Superior temporal gyrus (tissue), 1 donor: ENCODE data around the gene IL1RN.

Experiments used
- DNase-seq: peaks from one replicate; pipeline ENCODE4 v3.0.0-alpha.2; 2016; ENCODE audit errors: extremely low spot score

Gene IL1RN

GRCh38 chr2:113173542-113174375, 46.4 kb downstream of the IL1RN start, which contains the start of gene PSD4:
PSD4 (plus strand) TSS chr2:113173971; CDS start chr2:113182457, 8,486 bp downstream.
- no peak for DNase-seq

GRCh38 chr2:113174376-113174750, 47.0 kb downstream of the IL1RN start:
- no peak for DNase-seq

DNA sequence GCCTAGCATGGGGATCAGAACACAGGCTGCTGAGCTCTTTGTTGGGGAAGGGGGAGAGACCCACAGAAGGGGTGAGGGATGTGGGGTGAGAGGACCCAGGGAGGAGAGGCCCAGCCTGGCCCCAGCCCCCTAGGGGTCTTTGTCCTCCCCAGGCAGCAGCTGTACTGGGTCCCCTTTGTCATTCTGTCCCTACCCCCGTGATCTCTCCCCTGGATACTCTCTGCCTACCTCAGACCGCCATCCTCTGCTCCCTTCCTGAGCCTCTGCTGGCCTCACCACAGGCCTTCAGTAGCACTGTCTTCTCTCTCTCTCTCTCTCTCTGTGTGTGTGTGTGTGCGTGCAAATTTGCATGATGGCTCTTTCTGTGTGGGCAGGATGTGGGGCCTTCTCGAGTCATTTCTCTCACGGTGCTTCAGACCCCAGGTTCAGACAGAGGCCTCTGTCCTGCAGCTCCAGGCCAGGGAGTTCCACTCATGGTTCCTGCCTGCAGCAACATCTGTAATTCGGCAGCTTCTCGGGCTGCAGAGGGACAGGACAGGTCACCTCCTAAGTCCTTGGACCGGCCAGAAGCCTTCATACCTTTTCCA, 47.7 kb downstream of the IL1RN start:
- DNase-seq: no peak

DNA sequence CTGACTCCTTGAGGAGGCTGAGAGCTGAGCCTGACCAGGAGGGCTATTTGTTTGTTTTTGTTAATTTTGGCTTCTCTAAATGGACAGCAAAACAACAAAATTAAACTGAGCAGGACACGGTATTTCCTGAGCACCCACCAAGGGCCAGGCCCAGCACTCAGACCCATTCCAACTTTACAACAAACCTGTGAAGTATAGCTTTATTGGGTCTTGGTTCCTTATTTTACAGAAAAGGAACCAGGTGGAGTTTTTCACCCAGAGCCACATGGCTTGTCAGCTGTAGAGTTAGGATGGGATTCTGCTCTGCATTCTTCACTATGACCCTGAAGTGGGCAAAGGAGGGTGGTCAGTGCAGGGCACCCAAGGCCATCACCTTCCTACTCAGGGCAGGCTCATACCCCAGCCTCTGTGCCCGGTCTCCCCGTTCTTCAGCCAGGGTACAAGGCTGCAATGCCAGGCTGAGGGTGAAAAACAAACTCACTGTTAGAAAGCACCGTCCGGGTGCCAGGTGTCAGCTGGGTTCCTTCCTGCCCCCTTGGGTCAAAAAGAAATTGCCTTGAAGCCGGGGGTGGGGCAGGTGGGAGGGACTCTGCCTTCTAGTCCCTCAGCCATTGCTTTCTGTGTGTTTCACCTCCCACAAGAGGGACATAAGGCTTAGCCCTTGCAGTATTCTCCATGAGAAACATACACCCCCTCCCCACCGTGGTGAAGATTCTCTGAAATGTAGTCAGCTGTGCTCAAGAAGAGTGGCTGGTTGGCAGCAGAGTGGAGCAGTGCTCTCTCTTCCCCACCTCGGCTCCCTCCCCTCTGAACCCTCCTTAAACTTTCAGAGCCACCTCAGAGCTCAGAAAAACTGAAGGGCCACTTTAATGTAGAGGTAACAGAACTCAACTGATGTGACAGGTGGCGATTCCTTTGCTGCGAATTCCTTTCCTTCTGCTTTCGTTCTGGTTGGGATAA, 48.6 kb downstream of the IL1RN start:
- no peak for DNase-seq

DNA sequence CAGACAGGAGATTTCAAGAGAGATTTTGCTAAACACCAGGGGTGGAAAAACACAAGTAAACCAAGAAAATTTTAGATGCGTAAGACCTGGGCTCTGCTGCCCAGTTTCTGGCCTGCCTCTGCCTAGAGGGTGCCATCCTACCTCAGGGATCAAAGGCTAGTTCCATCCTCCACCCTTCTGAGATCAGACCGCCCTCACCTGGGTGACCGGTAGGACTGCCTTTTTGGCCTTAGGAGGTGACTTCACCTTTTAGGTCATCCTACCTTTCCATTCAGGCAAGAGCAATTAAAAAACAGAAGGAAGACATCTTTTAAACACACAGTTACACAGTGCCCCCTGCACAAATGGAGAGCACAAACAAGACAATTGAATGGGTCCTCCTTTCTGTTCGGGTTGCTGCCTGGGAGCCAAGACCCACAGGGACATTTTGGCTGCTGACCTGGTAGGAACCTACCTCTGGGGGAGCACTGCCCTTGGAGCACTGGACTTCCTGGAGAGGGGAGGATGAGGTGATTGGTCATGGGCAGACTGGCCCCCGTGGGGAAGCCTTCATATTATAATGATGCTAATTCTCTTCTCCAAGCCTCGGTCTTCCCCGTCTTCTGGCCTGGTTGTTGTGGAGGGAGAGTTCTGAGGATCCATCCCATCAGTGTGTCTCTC, 49.4 kb downstream of the IL1RN start:
- DNase-seq: no peak

DNA sequence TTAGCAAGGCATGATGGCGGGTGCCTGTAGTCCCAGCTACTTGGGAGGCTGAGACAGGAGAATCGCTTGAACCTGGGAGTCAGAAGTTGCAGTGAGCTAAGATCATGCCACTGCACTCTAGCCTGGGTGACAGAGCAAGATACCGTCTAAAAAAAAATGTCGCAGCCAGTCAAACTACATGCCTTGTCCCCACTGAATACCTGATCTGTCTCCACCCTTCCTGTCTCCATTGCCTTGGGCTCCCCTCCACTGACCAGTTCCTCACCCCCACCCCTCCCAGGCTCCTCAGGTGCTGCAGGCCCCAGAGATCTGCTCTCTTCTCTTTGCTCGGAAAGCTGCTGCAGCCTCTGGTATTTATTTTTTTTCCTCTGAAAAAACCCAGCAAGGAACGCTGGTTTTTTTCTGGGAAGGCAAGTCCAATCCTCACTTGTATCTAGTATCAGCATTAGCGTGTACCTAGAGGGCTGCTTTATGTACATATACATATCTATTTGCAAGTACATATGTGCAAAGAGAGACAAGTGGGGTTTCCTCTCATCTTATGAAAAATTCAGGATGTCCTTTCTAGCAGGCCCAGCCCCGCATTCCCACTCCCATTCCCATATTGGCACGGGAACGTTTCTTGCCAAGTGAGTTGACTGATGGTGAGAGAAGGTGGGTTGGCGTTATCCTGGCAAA, 50.8 kb downstream of the IL1RN start:
- DNase-seq: no peak

GRCh38 chr2:113178891-113179290, 51.5 kb downstream of the IL1RN start:
- DNase-seq: no peak

DNA sequence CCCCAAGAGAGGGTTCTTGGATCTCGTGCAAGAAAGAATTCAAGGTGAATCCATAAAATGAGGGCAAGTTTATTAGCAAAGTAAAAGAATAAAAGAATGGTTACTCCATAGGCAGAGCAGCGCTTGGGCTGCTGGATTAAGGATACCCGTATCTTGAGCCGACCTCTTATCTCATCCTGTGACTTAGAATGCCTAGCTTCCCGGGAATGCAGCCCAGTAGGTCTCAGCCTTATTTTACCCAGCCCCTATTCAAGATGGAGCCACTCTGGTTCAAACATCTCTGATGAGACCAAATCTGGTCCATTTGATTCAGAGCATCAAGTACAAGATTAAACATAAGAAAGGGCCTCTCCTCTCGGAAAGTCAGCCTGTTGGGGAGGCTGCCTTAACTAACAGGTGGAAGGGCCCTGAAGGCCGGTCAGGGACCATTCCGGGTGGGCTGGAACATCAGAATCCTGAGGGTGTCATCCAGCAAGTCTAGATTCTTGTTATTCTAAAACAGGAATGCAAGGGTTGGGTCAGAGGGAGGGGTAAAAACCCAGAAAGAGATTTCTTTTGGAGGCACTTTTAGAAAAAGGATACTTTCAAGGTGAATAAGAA, 52.1 kb downstream of the IL1RN start:
- DNase-seq: no peak

GRCh38 chr2:113180131-113180946, 52.9 kb downstream of the IL1RN start:
- DNase-seq: no peak

GRCh38 chr2:113181258-113182051, 54.1 kb downstream of the IL1RN start:
- DNase-seq: no peak

GRCh38 chr2:113182471-113183260, 55.3 kb downstream of the IL1RN start:
- no peak for DNase-seq

- no peak for DNase-seq
Measured at GRCh38 chr2:113183264-113183663, 55.9 kb downstream of the IL1RN start.
